Mammary epithelial cell (primary cell): ENCODE measurements around the gene PRSS56.

Experiments used
- CTCF ChIP-seq, 2 donors: IDR thresholded peaks in 1 of 2; conservative IDR thresholded peaks in 1 of 2; 2 replicates each; pipeline ENCODE4 v1.5.1; 2011 to 2012; ENCODE audit warnings: inconsistent platforms in 2 of 2, low read length in 2 of 2, mild to moderate bottlenecking in 2 of 2, control low read depth in 1 of 2, low read depth in 1 of 2; ENCODE audit not compliant: insufficient read depth in 1 of 2; ENCODE audit errors: extremely low read depth in 1 of 2
- EZH2 ChIP-seq: IDR thresholded peaks from 2 replicates; pipeline ENCODE4 v1.6.1; 2012; ENCODE audit warnings: low read length, inconsistent platforms, borderline replicate concordance

GRCh38 chr2:232505856-232506255 lies 14.3 kb upstream of the PRSS56 start:
- no peak for TF ChIP-seq EZH2
- no peak for TF ChIP-seq CTCF (conservative IDR thresholded peaks at IDR 0.05 in 1 of 2, IDR thresholded peaks at IDR 0.05 in 1 of 2; ENCODE audit: extremely low read depth in 1 of 2, insufficient read depth in 1 of 2, low read depth in 1 of 2, low read length in 2 of 2)
